DMS 273 treated with DMSO at 0.1 percent for 48 hours (cell line): ENCODE measurements around the gene WDR5.

Experiments used
- DNase-seq: peaks from one replicate; lab custom pipeline; 2025; lab: John Stamatoyannopoulos, UW

WDR5 gene

GRCh38 chr9:134174526-134175290 is 38.8 kb downstream of the WDR5 start:
- no peak for DNase-seq

DNA sequence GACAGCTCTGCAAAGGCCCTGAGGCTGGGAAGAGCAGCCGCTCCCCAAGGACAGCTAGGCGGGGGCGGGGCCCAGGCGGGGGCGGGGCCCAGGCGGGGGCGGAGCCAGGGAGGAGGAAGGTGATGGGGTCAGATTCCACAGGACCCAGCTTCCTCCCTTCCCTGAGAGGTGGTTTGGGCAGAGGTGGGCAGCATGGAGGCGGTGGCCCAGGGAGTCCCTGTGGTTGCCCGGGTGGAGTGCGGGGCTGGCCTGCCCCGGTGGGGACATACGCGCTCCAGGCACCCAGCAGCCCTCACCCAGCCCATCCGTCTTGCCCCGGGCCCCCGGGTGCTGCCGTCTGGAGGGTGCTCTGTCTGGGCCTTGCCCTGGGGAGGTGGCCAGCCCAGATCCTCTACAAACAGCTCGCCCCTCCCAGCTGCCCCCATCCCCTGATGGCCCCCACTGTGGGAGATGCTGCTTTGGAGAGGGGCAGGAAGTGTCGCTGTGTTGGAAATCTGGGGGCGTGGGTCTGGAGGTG is 39.5 kb downstream of the WDR5 start:
- no peak for DNase-seq

DNA sequence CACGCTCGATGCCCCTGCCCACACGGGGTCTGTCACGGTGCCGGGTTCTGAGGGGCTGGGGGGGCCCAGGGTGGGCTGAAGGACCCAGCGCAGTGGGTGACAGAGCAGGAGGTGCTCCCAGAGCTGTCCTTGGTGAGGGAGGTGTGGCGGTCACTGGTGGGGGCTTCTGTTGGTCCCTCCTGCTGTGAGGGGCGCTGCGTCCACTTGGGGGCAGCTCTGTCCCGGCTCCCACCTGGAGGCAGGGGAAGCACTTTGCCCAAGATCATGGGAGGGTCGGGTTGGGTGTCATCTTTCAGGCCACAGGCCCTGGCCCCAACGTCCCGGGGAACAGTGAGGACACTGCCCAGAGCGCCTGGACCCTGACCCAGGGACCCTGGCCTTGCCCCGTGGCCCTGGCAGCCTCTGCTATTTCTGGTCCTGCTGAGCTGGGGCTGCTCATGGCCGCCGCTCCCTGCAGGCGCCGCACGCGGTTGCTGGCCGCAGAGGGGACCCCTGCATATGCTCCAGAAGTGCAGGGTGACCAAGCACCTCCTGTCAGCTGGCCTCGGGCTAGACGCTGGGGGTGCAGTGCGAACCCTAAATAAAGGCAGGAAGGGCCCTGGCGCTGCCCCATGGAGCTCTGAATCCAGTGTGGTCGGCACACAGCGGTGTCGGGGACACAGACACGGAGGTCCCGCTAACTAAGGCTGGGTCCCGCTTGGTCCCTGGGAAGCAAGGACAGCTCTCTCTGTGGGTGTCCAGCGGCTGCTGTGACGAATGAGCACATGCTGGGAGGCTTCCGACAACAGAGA is 40.1 kb downstream of the WDR5 start:
- no peak for DNase-seq

DNA sequence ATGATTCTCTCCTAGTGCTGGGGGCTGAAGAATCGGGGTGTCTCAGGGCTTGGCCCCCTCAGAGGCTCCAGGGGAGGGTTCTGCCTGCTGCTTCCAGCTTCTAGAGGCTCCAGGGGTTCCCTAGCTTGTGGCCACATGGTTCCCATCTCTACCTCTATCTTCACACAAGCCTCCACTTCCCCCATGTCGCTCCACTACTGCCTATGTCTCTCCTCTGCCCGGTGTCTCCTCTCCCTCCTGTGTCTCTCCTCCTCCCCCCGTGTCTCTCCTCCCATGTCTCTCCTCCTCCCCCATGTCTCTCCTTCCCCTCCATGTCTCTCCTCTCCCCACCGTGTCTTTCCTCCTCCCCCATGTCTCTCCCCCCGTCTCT is 40.7 kb downstream of the WDR5 start:
- DNase-seq: no peak

DNA sequence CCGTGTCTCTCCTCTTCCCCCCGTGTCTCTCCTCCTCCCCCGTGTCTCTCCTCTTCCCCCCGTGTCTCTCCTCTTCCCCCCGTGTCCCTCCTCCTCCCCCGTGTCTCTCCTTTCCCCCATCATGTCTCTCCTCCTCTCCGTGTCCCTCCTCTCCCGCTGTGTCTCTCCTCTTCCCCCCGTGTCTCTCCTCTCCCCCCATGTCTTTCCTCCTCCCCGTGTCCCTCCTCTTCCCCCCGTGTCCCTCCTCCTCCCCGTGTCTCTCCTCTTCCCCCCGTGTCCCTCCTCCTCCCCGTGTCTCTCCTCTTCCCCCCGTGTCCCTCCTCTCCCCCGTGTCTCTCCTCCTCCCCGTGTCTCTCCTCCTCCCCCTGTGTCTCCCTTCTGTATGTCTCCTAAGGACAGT is 41.3 kb downstream of the WDR5 start:
- DNase-seq: no peak

GRCh38 chr9:134177624-134178393 is 41.9 kb downstream of the WDR5 start:
- no peak for DNase-seq

- DNase-seq: no peak
Measured at GRCh38 chr9:134178394-134178767, 42.5 kb downstream of the WDR5 start.

DNA sequence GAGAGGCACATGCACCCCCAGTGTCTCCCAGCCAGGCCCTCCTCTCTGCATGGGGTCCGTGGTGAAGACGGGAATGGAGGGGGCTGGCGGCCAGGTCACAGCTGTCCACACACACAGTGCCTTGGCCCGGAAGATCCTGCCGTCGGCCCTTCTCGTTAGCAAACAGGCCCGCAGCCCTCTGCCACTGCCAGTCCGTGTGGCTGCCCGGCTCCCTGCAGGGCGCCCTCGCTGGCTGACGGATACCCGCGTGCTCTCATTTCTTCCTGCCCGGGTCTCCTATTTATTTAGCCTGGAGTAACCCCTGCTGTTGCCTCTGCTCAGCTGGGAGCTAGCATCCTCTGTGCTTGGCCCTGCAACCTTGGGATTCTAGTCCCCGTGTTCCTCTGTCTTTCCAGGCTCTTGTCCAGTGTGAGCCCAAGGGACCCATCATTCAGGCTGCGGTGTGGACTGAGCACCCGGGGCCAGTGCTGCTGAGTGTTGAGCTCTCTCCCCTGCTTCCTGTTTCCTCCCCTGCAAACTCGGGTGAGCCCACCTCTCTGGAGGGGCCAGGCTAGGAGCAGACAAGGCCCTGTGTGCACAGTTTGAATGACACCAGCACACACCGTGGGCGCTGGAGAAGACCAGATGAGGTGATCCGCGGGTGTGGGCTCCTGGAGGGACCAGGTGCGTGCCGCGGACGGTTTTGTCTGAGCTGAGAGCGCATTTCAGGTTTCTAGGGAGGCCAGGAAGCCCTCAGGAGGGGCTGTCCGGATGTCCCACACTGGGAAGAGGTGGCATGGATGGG is 43.1 kb downstream of the WDR5 start:
- DNase-seq: no peak

DNA sequence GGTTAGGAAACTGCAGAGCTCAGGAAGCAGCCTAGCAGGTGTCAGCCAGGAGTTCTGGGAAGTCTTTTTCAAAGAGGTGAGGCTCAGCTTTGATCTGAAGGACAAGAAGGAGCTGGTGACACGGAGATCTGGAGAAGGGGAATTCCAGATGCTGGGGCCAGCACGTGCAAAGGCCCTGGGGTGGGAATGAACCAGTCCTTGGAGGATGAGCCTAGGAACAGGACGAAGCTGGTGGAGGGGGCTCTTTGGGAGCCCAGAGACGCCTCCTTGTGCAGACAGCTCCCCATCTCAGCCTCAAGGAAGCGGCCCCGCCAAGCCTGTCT is 43.7 kb downstream of the WDR5 start:
- no peak for DNase-seq

- DNase-seq: no peak
Measured at GRCh38 chr9:134179918-134180785, 44.3 kb downstream of the WDR5 start.

GRCh38 chr9:134180786-134181647 is 45.1 kb downstream of the WDR5 start:
- DNase-seq: no peak

DNA sequence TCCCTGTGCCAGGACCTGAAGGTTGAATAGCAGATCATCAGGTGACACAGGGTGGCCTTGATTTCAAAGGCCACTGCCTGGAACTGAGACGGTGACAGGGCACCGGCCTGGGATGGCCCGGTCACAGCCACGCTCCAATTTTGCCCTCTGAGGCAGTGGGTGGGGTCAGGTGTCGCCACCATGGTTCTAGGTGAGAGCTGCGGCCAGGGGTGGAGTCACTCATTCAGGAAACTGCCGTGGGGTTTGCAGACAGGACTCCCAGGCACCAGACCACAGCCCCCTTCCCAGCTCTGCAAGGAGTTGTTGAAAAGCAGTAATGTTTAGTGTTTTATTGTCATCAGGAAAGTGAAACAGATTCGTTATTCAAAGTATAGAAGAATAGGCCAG is 45.8 kb downstream of the WDR5 start:
- no peak for DNase-seq

GRCh38 chr9:134182554-134183085 is 46.7 kb downstream of the WDR5 start:
- no peak for DNase-seq

DNA sequence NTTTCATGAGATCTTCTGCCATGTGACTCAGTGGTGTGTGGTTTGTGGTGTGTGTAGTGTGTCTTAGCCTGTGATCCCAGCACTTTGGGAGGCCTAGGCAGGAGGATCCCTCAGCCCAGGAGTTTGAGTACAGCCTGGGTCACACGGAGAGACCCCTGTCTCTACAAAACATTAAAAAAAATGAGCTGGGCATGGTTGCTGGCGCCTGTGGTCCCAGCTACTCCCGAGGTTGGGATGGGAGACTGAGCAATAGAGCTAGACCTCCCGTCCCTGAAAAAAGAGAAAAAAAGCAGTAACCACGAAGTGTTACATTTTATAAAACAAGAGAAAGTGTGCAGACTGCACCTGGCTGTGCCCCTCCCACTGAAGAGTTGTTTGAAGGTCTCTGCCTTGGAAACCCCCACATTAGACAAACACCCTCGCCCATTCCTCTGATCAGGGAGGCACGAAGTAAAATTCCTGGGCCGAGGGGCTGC is 49.7 kb downstream of the WDR5 start:
- DNase-seq: no peak

DNA sequence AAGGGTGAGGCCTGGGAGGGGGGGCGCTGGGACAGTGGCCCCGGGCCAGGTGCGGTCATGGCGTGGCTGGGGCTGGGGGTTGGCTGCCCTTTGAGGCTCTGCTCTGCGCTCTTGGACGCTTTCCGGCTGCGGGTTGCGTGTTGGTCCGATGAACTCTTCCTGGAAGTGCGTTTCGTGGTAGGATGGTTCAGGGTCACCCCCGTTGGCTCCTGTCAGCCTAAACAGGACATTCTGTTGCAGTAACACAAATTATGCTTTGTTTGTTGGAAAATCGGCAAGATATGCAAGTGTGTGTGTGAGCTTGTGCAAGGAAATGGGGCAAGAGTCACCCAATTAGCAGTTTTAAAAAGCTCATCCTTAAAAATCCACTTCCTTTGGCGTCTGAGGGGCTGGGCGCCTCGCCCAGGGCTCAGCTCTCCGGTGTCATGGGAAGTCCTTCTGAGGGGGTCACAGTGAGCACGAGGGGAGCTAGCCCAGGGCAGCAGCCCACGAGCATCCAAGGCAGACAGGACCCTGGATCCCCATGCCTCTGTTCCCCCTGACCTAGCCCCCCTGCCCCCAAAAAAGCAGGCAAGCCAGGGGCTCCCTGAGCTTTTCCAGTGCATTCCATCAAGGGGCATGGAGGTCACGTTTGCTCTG is 50.7 kb downstream of the WDR5 start:
- DNase-seq: no peak

DNA sequence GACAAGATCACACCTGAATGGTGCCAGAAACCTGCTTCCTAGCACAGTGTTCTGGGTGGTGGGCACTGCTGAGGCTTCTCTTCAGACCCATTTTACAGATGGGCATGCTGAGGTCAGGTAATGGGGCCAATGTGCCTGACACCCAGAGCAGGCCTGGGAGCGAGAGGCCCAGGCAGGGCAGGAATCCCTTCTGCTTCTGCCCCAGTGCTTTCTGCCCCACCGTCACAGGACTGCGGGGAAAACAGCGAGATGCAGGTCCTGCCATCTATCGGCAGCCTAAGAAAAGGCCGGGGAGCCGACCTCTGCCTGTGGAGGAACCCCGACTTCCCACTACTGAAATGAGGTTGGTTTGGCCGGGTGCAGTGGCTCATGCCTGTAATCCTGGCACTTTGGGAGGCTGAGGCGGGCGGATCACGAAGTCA is 51.2 kb downstream of the WDR5 start:
- no peak for DNase-seq

DNA sequence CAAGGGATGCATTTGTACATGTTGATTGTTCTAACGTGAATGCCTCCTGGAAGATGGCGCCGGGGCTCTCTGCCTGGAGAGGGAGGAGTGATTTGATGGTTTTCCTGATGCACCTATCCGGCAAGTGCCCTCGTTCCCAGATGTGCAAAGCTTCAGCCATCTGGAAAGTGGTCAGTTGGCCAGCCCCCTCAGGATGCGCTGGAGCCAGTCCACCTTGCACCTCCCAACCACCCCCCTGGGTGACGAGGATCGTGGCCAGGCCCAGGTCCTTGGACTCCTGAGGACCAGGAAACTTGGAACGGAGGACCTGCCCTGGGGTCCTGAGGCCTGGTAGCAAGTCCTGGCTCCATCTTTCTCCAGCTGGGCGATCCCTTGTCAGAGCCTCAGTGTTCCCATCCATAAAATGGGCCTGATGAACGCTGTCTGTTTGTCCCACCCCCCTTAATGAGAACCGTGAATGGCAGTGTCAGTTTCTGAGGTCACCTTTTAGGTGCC is 52.1 kb downstream of the WDR5 start:
- DNase-seq: no peak

GRCh38 chr9:134188386-134189144 is 52.7 kb downstream of the WDR5 start:
- no peak for DNase-seq
